ENCODE measurements around the gene PSMB5.

PSMB5 gene

GRCh38 chr14:23045419-23046357 is 11.0 kb upstream of the PSMB5 start:
- DNase-seq (ENCODE audit: low read depth in 1 of 2, low spot score in 1 of 2), result no peak

- no peak for DNase-seq (ENCODE audit: low read depth in 1 of 2, low spot score in 1 of 2)
Observed at GRCh38 chr14:23044840-23045239, 10.1 kb upstream of the PSMB5 start.

- no peak for DNase-seq (ENCODE audit: low read depth in 1 of 2, low spot score in 1 of 2)
Observed at GRCh38 chr14:23043754-23044153, 9.1 kb upstream of the PSMB5 start.

GRCh38 chr14:23043145-23043544 is 8.4 kb upstream of the PSMB5 start:
- no peak for DNase-seq (ENCODE audit: low read depth in 1 of 2, low spot score in 1 of 2)

GRCh38 chr14:23042162-23042965 is 7.7 kb upstream of the PSMB5 start, which contains the start of gene PSMB11:
Gene PSMB11 (plus strand): TSS chr14:23042212. CDS start chr14:23042226, 14 bp downstream.
- no peak for DNase-seq (ENCODE audit: low read depth in 1 of 2, low spot score in 1 of 2)

GRCh38 chr14:23041729-23042128 is 7.0 kb upstream of the PSMB5 start:
- DNase-seq (ENCODE audit: low read depth in 1 of 2, low spot score in 1 of 2), result no peak

GRCh38 chr14:23040100-23040499 is 5.4 kb upstream of the PSMB5 start:
- DNase-seq (ENCODE audit: low read depth in 1 of 2, low spot score in 1 of 2), result no peak

GRCh38 chr14:23035303-23036144 is 824 bp upstream of the PSMB5 start:
- DNase-seq (ENCODE audit: low read depth in 1 of 2, low spot score in 1 of 2), result no peak

- DNase-seq (ENCODE audit: low read depth in 1 of 2, low spot score in 1 of 2), result no peak
Observed at GRCh38 chr14:23033801-23034497, 751 bp downstream of the PSMB5 start.

- DNase-seq (ENCODE audit: low read depth in 1 of 2, low spot score in 1 of 2), result no peak
Observed at GRCh38 chr14:23033251-23033727, 1.4 kb downstream of the PSMB5 start.

GRCh38 chr14:23030936-23031335 is 3.8 kb downstream of the PSMB5 start:
- no peak for DNase-seq (ENCODE audit: low read depth in 1 of 2, low spot score in 1 of 2)

GRCh38 chr14:23028799-23029198 is 5.9 kb downstream of the PSMB5 start:
- DNase-seq (ENCODE audit: low read depth in 1 of 2, low spot score in 1 of 2), result no peak

GRCh38 chr14:23025151-23025814 is 9.4 kb downstream of the PSMB5 start:
- no peak for DNase-seq (ENCODE audit: low read depth in 1 of 2, low spot score in 1 of 2)

- no peak for DNase-seq (ENCODE audit: low read depth in 1 of 2, low spot score in 1 of 2)
Observed at GRCh38 chr14:23024612-23025075, 10.1 kb downstream of the PSMB5 start.

GRCh38 chr14:23023795-23024152 is 10.9 kb downstream of the PSMB5 start:
- no peak for DNase-seq (ENCODE audit: low read depth in 1 of 2, low spot score in 1 of 2)

- no peak for DNase-seq (ENCODE audit: low read depth in 1 of 2, low spot score in 1 of 2)
Observed at GRCh38 chr14:23023022-23023794, 11.5 kb downstream of the PSMB5 start.

- DNase-seq (ENCODE audit: low read depth in 1 of 2, low spot score in 1 of 2), result no peak
Observed at GRCh38 chr14:23021889-23022442, 12.7 kb downstream of the PSMB5 start.

- no peak for DNase-seq (ENCODE audit: low read depth in 1 of 2, low spot score in 1 of 2)
Observed at GRCh38 chr14:23021434-23021833, 13.3 kb downstream of the PSMB5 start.

All from stimulated activated CD4-positive, alpha-beta T cell treated with anti-CD3 and anti-CD28 coated beads, Interleukin-15, amount 100 ng/mL, for 1 hour (primary cell).